Neural progenitor cell (in vitro differentiated cells): Measurements from ENCODE around the gene TCOF1. TPM values are rescaled to one million over a fixed set of nuclear protein-coding genes. Genes with fewer than 3 reads are reported as not detected.
"Not testable (repeated sequence)": the region's sequence is repeated elsewhere in the genome, so short reads cannot be mapped to it uniquely, and the experiment has no call there.

Experiments used
- DNase-seq: peaks from one replicate; pipeline ENCODE4 v3.0.0-alpha.2; 2016; ENCODE audit warnings: low spot score
- H2AFZ ChIP-seq: fragments of 200-600 bp; sonication (generic); replicated peaks from 2 replicates; pipeline ENCODE4 v1.6.1; 2016; ENCODE audit warnings: antibody characterized with exemption
- H3F3A ChIP-seq: fragments of 200-600 bp; sonication (generic); 2 replicates; pipeline ENCODE4 v1.6.1; 2016; ENCODE audit warnings: antibody characterized with exemption, low read depth
- H3K27ac ChIP-seq: fragments of 200-600 bp; sonication (generic); 2 replicates; pipeline ENCODE4 v1.5.1; 2016; ENCODE audit warnings: mild to moderate bottlenecking
- H3K27me3 ChIP-seq: fragments of 200-600 bp; sonication (generic); 2 replicates; pipeline ENCODE4 v1.6.1; 2016; ENCODE audit warnings: mild to moderate bottlenecking, moderate library complexity
- H3K36me3 ChIP-seq: fragments of 200-600 bp; sonication (generic); 2 replicates; pipeline ENCODE4 v1.5.1; 2016
- H3K4me1 ChIP-seq: fragments of 200-600 bp; sonication (generic); 2 replicates; pipeline ENCODE4 v1.6.1; 2016; ENCODE audit warnings: mixed run types
- H3K4me2 ChIP-seq: fragments of 200-600 bp; sonication (generic); 2 replicates; pipeline ENCODE4 v1.6.1; 2016
- H3K4me3 ChIP-seq: fragments of 200-600 bp; sonication (generic); 2 replicates; pipeline ENCODE4 v1.5.1; 2016
- H3K79me2 ChIP-seq: fragments of 200-600 bp; sonication (generic); 2 replicates; pipeline ENCODE4 v1.6.1; 2016; ENCODE audit warnings: low read depth
- H3K9ac ChIP-seq: fragments of 200-600 bp; sonication (generic); 2 replicates; pipeline ENCODE4 v1.6.1; 2016
- H3K9me3 ChIP-seq: fragments of 200-600 bp; sonication (generic); 2 replicates; pipeline ENCODE4 v1.5.1; 2016; ENCODE audit warnings: low read depth
- H4K20me1 ChIP-seq: fragments of 200-600 bp; sonication (generic); 2 replicates; pipeline ENCODE4 v1.6.1; 2016; ENCODE audit warnings: low read depth
- H3K27ac Mint-ChIP-seq: 3 replicates; pipeline ENCODE4 v1.8.0; 2021; ENCODE audit warnings: mixed read lengths
- H3K27me3 Mint-ChIP-seq: 2 replicates; pipeline ENCODE4 v1.8.0; 2022; ENCODE audit warnings: low read depth, mild to moderate bottlenecking, inconsistent platforms, moderate library complexity, mixed read lengths; ENCODE audit not compliant: insufficient read depth
- H3K36me3 Mint-ChIP-seq: 3 replicates; pipeline ENCODE4 v1.8.0; 2021; ENCODE audit warnings: mixed read lengths
- H3K4me1 Mint-ChIP-seq: 3 replicates; pipeline ENCODE4 v1.8.0; 2021; ENCODE audit warnings: mixed read lengths
- H3K4me3 Mint-ChIP-seq: 3 replicates; pipeline ENCODE4 v1.8.0; 2021; ENCODE audit warnings: mild to moderate bottlenecking, moderate library complexity, mixed read lengths
- H3K9me3 Mint-ChIP-seq: 3 replicates; pipeline ENCODE4 v1.8.0; 2020; ENCODE audit warnings: mixed read lengths
- CTCF ChIP-seq: fragments of 200-600 bp; sonication (generic); IDR thresholded peaks from 2 replicates; pipeline ENCODE4 v1.5.1; 2017; ENCODE audit warnings: antibody characterized with exemption, mild to moderate bottlenecking
- EZH2 ChIP-seq: fragments of 200-600 bp; sonication (generic); IDR thresholded peaks from 2 replicates; pipeline ENCODE4 v1.6.1; 2017; ENCODE audit warnings: antibody characterized with exemption, mild to moderate bottlenecking, moderate library complexity
- EZH2phosphoT487 ChIP-seq: fragments of 200-600 bp; sonication (generic); IDR thresholded peaks from 2 replicates; pipeline ENCODE4 v1.6.1; 2017; ENCODE audit warnings: antibody characterized with exemption
- total RNA-seq: library from RNA; depleted of rRNA; stranded (reverse); fragments of >200 nt; gene quantifications from 2 replicates; pipeline ENCODE4 v1.2.3, GENCODE V29; 2015; ENCODE audit warnings: low replicate concordance

The TCOF1 gene
- total RNA-seq, 1 donor from 2014 or later = 37.9 TPM

DNA sequence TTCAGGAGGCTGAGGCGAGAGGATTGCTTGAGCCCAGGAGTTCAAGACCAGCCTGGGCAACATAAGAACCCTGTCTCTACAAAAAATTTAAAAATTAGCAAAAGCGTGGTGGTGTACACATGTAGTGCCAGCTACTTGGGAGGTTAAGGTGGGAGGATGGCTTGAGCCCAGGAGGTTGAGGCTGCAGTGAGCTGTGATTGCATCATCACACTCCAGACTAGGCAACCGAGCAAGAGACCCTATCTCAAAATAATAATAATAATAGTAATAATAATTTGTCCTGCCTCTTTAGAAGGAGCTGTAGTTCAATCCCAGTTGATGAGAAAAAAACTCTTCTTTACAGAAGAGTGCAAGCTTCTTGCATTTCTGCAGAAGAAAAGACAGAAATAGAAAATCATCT lies 65.3 kb downstream of the TCOF1 start:
- no peak overlapping the region for H3K4me3 ChIP-seq
- H3K27me3 ChIP-seq = no peaks in the 10 kb centered on the region
- TF ChIP-seq EZH2 (no peak), EZH2phosphoT487 (no peak), CTCF (no peak)
- H2AFZ ChIP-seq = no peak overlapping the region
- Mint-ChIP-seq H3K27ac (no peak overlapping the region), H3K9me3 (no peaks in the 10 kb centered on the region), H3K4me3 (no peak overlapping the region), H3K4me1 (peaks cover 5% of the 10 kb centered on the region), H3K36me3 (no peaks in the 10 kb centered on the region), H3K27me3 (no peaks in the 10 kb centered on the region)
- peaks cover 5% of the 10 kb centered on the region for H3F3A ChIP-seq
- H3K27ac ChIP-seq = no peak overlapping the region
- no peaks in the 10 kb centered on the region for H4K20me1 ChIP-seq
- H3K79me2 ChIP-seq = no peaks in the 10 kb centered on the region
- H3K4me2 ChIP-seq = no peak overlapping the region
- H3K36me3 ChIP-seq = no peaks in the 10 kb centered on the region
- DNase-seq = no peak
- peaks cover 14% of the 10 kb centered on the region for H3K4me1 ChIP-seq
- no peaks in the 10 kb centered on the region for H3K9me3 ChIP-seq
- H3K9ac ChIP-seq = no peak overlapping the region

- peaks cover 13% of the 10 kb centered on the region for H3K27me3 Mint-ChIP-seq
- not testable (repeated sequence) for DNase-seq, H3K4me3 Mint-ChIP-seq, H3K27me3 ChIP-seq, H3K9ac ChIP-seq, H2AFZ ChIP-seq, H3K9me3 ChIP-seq, H3K27ac ChIP-seq, H3K9me3 Mint-ChIP-seq, H3K4me2 ChIP-seq, H4K20me1 ChIP-seq, H3K79me2 ChIP-seq, H3K36me3 Mint-ChIP-seq, H3K27ac Mint-ChIP-seq, H3K4me3 ChIP-seq, H3K4me1 ChIP-seq, H3K36me3 ChIP-seq, H3F3A ChIP-seq
- H3K4me1 Mint-ChIP-seq = peaks cover 22% of the 10 kb centered on the region
Measured at GRCh38 chr5:150426165-150426564, 68.7 kb downstream of the TCOF1 start.

DNA sequence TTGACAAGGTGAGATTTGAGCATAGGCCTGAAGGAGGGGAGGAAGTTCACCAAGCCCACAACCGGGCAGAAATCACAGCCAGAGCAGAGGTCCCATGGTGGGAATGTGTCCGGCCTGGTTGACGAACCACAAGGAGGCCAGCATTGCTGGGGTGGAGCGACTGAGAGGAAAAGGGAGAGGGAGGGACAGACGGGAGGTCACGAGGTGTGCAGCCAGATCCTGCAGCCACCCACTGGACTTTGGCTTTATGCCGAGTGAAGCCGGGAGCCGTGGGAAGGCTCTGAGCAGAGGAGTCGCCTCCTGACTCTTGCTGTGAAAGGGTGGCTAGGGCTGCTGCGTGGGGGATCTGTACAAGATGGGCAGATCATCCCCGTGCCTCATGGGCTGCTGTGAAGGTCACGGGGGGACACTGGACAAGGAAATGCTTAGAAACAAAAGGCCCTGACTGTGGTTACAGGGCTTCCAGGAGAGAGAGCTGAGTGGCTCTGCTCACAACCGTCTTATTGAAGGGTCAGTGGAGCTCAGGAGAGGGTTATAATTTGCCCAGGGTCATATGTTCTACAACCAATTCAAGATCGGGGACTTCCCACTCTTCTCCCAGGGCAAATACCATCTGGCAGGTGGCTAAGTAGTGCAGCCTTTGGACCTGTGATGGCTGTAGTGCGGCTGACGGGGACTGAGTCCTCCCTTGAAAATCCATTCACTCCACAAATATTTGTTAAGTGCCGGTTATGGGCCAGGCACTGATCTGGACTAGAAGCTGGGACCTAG lies 70.8 kb downstream of the TCOF1 start:
- no peaks in the 10 kb centered on the region for H3K9me3 ChIP-seq
- H4K20me1 ChIP-seq = no peaks in the 10 kb centered on the region
- Mint-ChIP-seq H3K4me1 (peaks cover 26% of the 10 kb centered on the region), H3K27me3 (peaks cover 16% of the 10 kb centered on the region), H3K9me3 (no peaks in the 10 kb centered on the region), H3K27ac (peak overlapping the region; percentile 64), H3K36me3 (no peaks in the 10 kb centered on the region), H3K4me3 (no peak overlapping the region)
- H3K4me3 ChIP-seq = no peak overlapping the region
- no peak overlapping the region for H3K27ac ChIP-seq
- no peaks in the 10 kb centered on the region for H3K79me2 ChIP-seq
- no peaks in the 10 kb centered on the region for H3K4me1 ChIP-seq
- DNase-seq = no peak
- TF ChIP-seq CTCF (no peak), EZH2phosphoT487 (no peak), EZH2 (no peak)
- no peaks in the 10 kb centered on the region for H3K27me3 ChIP-seq
- H3K4me2 ChIP-seq = no peak overlapping the region
- no peak overlapping the region for H3K9ac ChIP-seq
- no peaks in the 10 kb centered on the region for H3K36me3 ChIP-seq
- H3F3A ChIP-seq = peaks cover 10% of the 10 kb centered on the region
- peak overlapping the region; percentile 26 for H2AFZ ChIP-seq

GRCh38 chr5:150428978-150429377 lies 71.5 kb downstream of the TCOF1 start:
- Histone ChIP-seq H3K9ac (no peak overlapping the region), H3K4me3 (no peak overlapping the region), H3K4me2 (no peak overlapping the region), H3K79me2 (no peaks in the 10 kb centered on the region), H3F3A (peaks cover 10% of the 10 kb centered on the region), H3K9me3 (no peaks in the 10 kb centered on the region), H3K27me3 (no peaks in the 10 kb centered on the region), H3K27ac (no peak overlapping the region), H2AFZ (no peak overlapping the region), H3K36me3 (no peaks in the 10 kb centered on the region), H3K4me1 (no peaks in the 10 kb centered on the region), H4K20me1 (no peaks in the 10 kb centered on the region)
- peaks cover 26% of the 10 kb centered on the region for H3K4me1 Mint-ChIP-seq
- TF ChIP-seq CTCF = no peak
- TF ChIP-seq EZH2 = no peak
- TF ChIP-seq EZH2phosphoT487 = no peak
- H3K9me3 Mint-ChIP-seq = no peaks in the 10 kb centered on the region
- no peak overlapping the region for H3K4me3 Mint-ChIP-seq
- H3K36me3 Mint-ChIP-seq = no peaks in the 10 kb centered on the region
- no peak for DNase-seq
- H3K27ac Mint-ChIP-seq = peak overlapping the region; percentile 64
- peaks cover 16% of the 10 kb centered on the region for H3K27me3 Mint-ChIP-seq
